ENCODE data around the gene SLC27A5. TPM values are rescaled to one million over a fixed set of nuclear protein-coding genes. Genes with fewer than 3 reads are reported as not detected.

The SLC27A5 gene
- total RNA-seq, 4 donors from 2014 or later: 1.8 to 10.2 (median 6.7) TPM

- Histone ChIP-seq H3K36me3 (no peaks in the 10 kb centered on the region), H3K27ac (no peak overlapping the region), H3K27me3 (no peaks in the 10 kb centered on the region), H3K4me1 (peaks cover 0 to 12% of the 10 kb centered on the region in 2 donors), H3K9me3 (no peaks in the 10 kb centered on the region), H3K4me3 (no peak overlapping the region)
- DNase-seq: no peak
- TF ChIP-seq CTCF (IDR thresholded peaks at IDR 0.05) (no peak), POLR2A (IDR thresholded peaks at IDR 0.05) (no peak)
- intact Hi-C loops (cut with DNase I; ENCODE audit: low total_unique reads): no loop called here
Measured at GRCh38 chr19:58515259-58515658, 3.5 kb upstream of the SLC27A5 start.

GRCh38 chr19:58514564-58515022 is 2.8 kb upstream of the SLC27A5 start:
- Histone ChIP-seq H3K9me3 (no peaks in the 10 kb centered on the region), H3K27me3 (no peaks in the 10 kb centered on the region), H3K27ac (no peak overlapping the region), H3K4me3 (peak overlapping the region; percentile 6 to 22), H3K36me3 (no peaks in the 10 kb centered on the region), H3K4me1 (peaks cover 0 to 12% of the 10 kb centered on the region in 2 donors)
- no peak for DNase-seq
- no peak for TF ChIP-seq CTCF (IDR thresholded peaks at IDR 0.05)
- TF ChIP-seq POLR2A (IDR thresholded peaks at IDR 0.05): no peak
- intact Hi-C loops (cut with DNase I; ENCODE audit: low total_unique reads): no loop called here

GRCh38 chr19:58513694-58514563 is 2.1 kb upstream of the SLC27A5 start:
- TF ChIP-seq CTCF (IDR thresholded peaks at IDR 0.05) (peak; percentile 57 to 87 (median 81)), POLR2A (IDR thresholded peaks at IDR 0.05) (peak in 1 of 2 donors; percentile 51)
- H3K27me3 ChIP-seq: no peaks in the 10 kb centered on the region
- H3K4me1 ChIP-seq: peaks cover 0 to 11% of the 10 kb centered on the region in 2 donors
- intact Hi-C loops (cut with DNase I; ENCODE audit: low total_unique reads): no loop called here
- no peaks in the 10 kb centered on the region for H3K9me3 ChIP-seq
- H3K36me3 ChIP-seq: no peaks in the 10 kb centered on the region
- peak overlapping the region; percentile 26 to 62 for H3K27ac ChIP-seq
- peak overlapping the region; percentile 6 to 22 for H3K4me3 ChIP-seq
- DNase-seq: peak; percentile 69 to 82

GRCh38 chr19:58513213-58513693 is 1.5 kb upstream of the SLC27A5 start:
- DNase-seq: no peak
- Histone ChIP-seq H3K4me3 (no peak overlapping the region), H3K4me1 (peaks cover 0 to 5% of the 10 kb centered on the region in 2 donors), H3K27me3 (no peaks in the 10 kb centered on the region), H3K9me3 (no peaks in the 10 kb centered on the region), H3K36me3 (no peaks in the 10 kb centered on the region), H3K27ac (peak overlapping the region; percentile 26 to 62)
- intact Hi-C loops (cut with DNase I; ENCODE audit: low total_unique reads): no loop called here
- no peak for TF ChIP-seq CTCF (IDR thresholded peaks at IDR 0.05)
- TF ChIP-seq POLR2A (IDR thresholded peaks at IDR 0.05): no peak

Measured in uterus (tissue), 4 donors.